Adrenal gland (tissue), 5 donors: Measurements from ENCODE around the gene TBC1D22A.

ENCODE experiments used
- POLR2A ChIP-seq, 2 donors: fragments of 450-650 bp; IDR thresholded peaks; one replicate each; pipeline ENCODE4 v1.6.1; 2017; ENCODE audit warnings: antibody characterized with exemption in 2 of 2, mild to moderate bottlenecking in 2 of 2, moderate library complexity in 1 of 2
- TF ChIP-seq, protein P1 (sequence below), 6 experiments: fragments of 450-650 bp in 4 of 6; fragments of 200-600 bp in 2 of 6; sonication (generic) in 1 of 6; IDR thresholded peaks; 1 replicate in 5 of 6; 2 replicates in 1 of 6; pipeline versions ENCODE4 v1.5.1 to v1.8.0; 2016 to 2021; ENCODE audit warnings: antibody characterized with exemption in 6 of 6, mild to moderate bottlenecking in 2 of 6, moderate library complexity in 1 of 6
- donor health status: DM: no; HTN: no; CAD: no.

DNA sequence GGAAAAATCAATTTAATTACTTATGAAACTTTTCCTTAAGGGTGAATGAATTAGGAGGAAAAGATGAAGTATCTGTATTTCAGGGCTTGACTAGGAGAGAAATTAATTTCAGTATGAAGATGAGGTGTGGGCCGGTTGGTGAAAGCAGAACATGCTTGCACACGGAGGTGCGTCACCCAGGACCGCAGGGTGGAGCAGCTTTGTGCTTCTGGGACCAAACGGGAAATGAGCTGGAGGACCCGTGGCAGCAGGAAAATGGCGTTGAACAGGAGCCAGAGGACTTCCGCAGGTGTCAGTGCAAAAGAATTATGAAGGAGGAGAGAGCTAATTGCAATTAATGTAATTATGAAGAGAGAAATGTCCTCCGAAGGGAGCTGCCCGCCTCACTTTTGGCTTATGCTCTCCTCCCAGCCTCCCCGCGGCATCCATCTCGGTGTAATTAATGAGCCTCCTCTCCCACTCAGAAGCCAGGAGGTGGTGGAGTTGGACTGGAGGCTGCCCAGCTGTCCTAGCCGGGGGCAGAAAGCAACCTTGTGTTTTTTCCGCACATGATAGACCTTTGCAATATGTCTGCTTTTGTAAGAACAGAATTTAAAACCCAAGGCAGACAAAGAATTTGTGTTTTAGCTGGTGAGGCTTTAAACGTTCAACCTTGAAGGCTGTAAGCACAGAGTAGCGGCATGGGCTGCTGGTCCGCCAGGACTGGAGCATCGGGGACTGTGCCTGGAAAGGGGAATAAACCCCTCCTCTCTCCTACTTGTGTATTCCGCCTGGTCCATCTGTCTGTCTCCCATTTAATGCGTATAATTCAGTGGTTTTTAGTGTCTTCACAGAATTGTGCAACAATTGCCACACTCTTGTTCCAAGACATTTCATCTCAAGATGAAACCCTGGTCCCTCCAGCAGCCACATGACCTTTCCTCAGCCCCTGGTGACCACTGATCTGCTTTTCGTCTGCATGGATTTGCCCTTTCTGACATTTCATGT lies 180.6 kb downstream of the TBC1D22A start:
- TF ChIP-seq, protein P1, sequence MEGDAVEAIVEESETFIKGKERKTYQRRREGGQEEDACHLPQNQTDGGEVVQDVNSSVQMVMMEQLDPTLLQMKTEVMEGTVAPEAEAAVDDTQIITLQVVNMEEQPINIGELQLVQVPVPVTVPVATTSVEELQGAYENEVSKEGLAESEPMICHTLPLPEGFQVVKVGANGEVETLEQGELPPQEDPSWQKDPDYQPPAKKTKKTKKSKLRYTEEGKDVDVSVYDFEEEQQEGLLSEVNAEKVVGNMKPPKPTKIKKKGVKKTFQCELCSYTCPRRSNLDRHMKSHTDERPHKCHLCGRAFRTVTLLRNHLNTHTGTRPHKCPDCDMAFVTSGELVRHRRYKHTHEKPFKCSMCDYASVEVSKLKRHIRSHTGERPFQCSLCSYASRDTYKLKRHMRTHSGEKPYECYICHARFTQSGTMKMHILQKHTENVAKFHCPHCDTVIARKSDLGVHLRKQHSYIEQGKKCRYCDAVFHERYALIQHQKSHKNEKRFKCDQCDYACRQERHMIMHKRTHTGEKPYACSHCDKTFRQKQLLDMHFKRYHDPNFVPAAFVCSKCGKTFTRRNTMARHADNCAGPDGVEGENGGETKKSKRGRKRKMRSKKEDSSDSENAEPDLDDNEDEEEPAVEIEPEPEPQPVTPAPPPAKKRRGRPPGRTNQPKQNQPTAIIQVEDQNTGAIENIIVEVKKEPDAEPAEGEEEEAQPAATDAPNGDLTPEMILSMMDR (IDR thresholded peaks at IDR 0.05), result no peak
- no peak for TF ChIP-seq POLR2A (IDR thresholded peaks at IDR 0.05)
